Tibial nerve (tissue), 4 donors: ENCODE results near the gene ARAF. TPM values are rescaled to one million over a fixed set of nuclear protein-coding genes. Genes with fewer than 3 reads are reported as not detected.
A peak's percentile ranks its signal among the peaks of the same experiment; 100 is the strongest.

Source experiments
- DNase-seq, 2 donors: peaks; one replicate each; pipeline ENCODE4 v3.0.0-alpha.2; 2019; ENCODE audit warnings: low spot score in 2 of 2
- H3K27ac ChIP-seq, 4 donors: fragments of 200-600 bp; sonication (generic) in 3 of 4; one replicate each; pipeline ENCODE4 v1.5.1; 2017 to 2019; ENCODE audit warnings: mild to moderate bottlenecking in 1 of 4
- H3K27me3 ChIP-seq, 2 donors: fragments of 200-600 bp; sonication (generic) in 1 of 2; one replicate each; pipeline versions ENCODE4 v1.5.1 to v1.6.0; 2017 to 2019
- H3K36me3 ChIP-seq, 3 donors: fragments of 200-600 bp; sonication (generic); one replicate each; pipeline ENCODE4 v1.5.1; 2018 to 2019
- H3K4me1 ChIP-seq, 4 donors: fragments of 200-600 bp; sonication (generic) in 3 of 4; one replicate each; pipeline ENCODE4 v1.5.1; 2017 to 2019
- H3K4me3 ChIP-seq, 4 donors: fragments of 200-600 bp; sonication (generic) in 3 of 4; one replicate each; pipeline ENCODE4 v1.5.1; 2017 to 2019; ENCODE audit warnings: mild to moderate bottlenecking in 1 of 4, moderate library complexity in 1 of 4
- H3K9me3 ChIP-seq, 4 donors: fragments of 200-600 bp; sonication (generic) in 3 of 4; one replicate each; pipeline ENCODE4 v1.5.1; 2017 to 2019
- EP300 ChIP-seq, 2 donors: sonication (generic); formaldehyde crosslinking; IDR thresholded peaks; one replicate each; pipeline ENCODE4 v1.6.1; 2017; ENCODE audit warnings: antibody characterized with exemption in 2 of 2, mild to moderate bottlenecking in 1 of 2
- POLR2A ChIP-seq, 2 donors: fragments of 450-650 bp; IDR thresholded peaks; one replicate each; pipeline ENCODE4 v1.6.1; 2017; ENCODE audit warnings: antibody characterized with exemption in 2 of 2, mild to moderate bottlenecking in 2 of 2, moderate library complexity in 2 of 2
- WGBS, 2 donors: methylation state at CpG; one replicate each; pipeline ENCODE4 v1.1.5; 2018; 5-methylcytosine and 5-hydroxymethylcytosine counted together
- total RNA-seq, 4 donors: library from RNA; depleted of rRNA; stranded (reverse); fragments of >200 nt; gene quantifications; one replicate each; pipeline ENCODE4 v1.1.0, GENCODE V29; 2016
- TF ChIP-seq, protein P1 (sequence below), 5 experiments: fragments of 200-600 bp in 3 of 5; fragments of 450-650 bp in 2 of 5; sonication (generic) in 3 of 5; IDR thresholded peaks; one replicate each; pipeline ENCODE4 v1.5.1; 2016 to 2019; ENCODE audit warnings: antibody characterized with exemption in 5 of 5, mild to moderate bottlenecking in 3 of 5, moderate library complexity in 2 of 5

Gene ARAF
- total RNA-seq, 4 donors from 2014 or later = 34.1 to 61.2 (median 40.8) TPM

DNA sequence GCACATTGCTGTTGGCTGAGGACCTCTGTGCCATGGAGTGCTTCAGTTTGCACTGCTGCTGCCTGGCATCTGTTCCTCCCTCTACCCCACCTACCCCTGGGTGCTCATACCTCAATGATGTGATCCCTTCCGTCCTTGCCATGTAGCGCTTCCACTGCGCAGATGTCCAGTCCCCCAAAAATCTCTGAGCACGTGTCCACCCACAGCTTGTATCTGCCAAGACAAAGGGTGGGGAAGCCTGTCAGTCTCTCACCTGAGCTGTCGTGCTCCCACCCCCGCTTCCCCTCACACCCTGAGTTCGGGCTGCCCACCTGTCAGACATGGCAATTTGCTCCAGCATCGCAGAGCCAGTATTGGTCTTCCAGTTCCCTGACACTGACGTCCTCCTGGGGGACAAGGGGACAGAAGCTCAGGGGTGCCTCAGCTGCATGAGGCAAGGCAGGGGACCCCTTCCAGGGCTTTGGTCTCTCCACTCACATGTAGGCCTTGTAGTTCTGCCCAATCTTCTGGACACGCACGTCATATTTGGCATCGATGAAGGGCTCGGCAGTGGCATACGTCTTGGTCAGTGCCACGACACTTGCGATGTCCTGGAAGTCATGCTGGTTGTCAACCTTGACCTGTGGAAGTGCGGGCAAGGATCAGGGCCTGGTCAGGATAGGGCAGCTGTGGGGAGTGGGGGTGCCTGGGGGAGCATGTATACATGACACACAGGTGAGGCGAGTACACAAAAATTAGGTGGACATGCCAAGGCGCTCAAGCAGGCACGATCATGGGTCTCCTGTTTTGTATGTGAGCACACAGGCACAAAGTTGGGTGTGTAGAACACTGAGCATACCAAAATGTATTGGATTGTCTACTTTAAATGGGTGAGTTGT, 15.3 kb downstream of the ARAF start:
- Histone ChIP-seq H3K9me3 (no peaks in the 10 kb centered on the region), H3K27ac (no peak overlapping the region), H3K4me3 (no peak overlapping the region), H3K27me3 (no peaks in the 10 kb centered on the region), H3K4me1 (peaks cover 0 to 19% (median 0%) of the 10 kb centered on the region in 4 donors), H3K36me3 (peaks cover 0 to 8% (median 0%) of the 10 kb centered on the region in 3 donors)
- WGBS, 2 donors = 87 to 97% methylated on average over 12 to 20 of the region's 20 CpGs
- DNase-seq = no peak
- TF ChIP-seq EP300 (IDR thresholded peaks at IDR 0.05) (no peak), POLR2A (IDR thresholded peaks at IDR 0.05) (no peak)
- TF ChIP-seq, protein P1, sequence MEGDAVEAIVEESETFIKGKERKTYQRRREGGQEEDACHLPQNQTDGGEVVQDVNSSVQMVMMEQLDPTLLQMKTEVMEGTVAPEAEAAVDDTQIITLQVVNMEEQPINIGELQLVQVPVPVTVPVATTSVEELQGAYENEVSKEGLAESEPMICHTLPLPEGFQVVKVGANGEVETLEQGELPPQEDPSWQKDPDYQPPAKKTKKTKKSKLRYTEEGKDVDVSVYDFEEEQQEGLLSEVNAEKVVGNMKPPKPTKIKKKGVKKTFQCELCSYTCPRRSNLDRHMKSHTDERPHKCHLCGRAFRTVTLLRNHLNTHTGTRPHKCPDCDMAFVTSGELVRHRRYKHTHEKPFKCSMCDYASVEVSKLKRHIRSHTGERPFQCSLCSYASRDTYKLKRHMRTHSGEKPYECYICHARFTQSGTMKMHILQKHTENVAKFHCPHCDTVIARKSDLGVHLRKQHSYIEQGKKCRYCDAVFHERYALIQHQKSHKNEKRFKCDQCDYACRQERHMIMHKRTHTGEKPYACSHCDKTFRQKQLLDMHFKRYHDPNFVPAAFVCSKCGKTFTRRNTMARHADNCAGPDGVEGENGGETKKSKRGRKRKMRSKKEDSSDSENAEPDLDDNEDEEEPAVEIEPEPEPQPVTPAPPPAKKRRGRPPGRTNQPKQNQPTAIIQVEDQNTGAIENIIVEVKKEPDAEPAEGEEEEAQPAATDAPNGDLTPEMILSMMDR (IDR thresholded peaks at IDR 0.05) = no peak

DNA sequence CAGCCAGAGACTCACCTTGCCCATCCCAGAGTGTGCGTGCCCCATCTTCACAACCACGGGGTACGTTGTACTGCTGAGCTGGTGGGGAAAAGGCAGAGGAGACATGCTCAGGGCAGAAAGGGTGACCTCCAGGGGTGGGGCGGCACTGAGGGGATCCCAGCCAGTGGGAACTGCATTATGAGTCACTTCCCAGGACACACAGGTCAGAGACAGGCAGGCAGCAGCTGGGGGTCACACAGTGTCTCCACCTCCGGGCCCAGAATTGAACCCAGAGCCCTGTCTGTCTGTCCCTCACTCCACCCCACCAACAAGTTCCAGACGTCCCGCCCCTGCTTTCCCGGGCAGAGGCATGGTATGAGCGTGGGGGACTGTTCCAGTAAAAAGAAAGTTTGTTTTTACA, 16.4 kb downstream of the ARAF start:
- H3K9me3 ChIP-seq = no peaks in the 10 kb centered on the region

DNA sequence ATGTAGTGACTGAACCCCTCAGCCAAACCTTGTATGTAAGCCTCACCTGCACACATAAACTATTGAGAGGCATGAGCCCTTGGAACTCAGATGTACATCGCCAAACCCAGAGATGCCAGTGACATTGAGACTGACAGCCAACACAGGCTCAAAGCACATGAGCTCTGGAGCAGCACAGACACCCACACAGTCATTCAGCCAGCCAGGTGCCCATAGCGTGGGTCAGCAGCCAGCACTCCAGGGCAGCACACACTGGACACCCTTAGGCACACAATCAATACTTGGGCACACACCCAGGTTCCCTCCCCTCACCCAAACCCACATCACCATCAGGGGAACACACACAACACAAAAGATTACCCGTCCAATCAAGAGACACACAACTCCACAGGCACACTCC, 16.9 kb downstream of the ARAF start:
- Histone ChIP-seq H3K36me3 (no peaks in the 10 kb centered on the region), H3K27me3 (no peaks in the 10 kb centered on the region), H3K9me3 (no peaks in the 10 kb centered on the region), H3K4me3 (no peak overlapping the region), H3K4me1 (peaks cover 0 to 23% (median 0%) of the 10 kb centered on the region in 4 donors), H3K27ac (peak overlapping the region in 1 of 4 donors; percentile 33)
- 65% methylated on average over 3 of the region's 3 CpGs; no CpG with 5 or more reads in 1 of the 2 donors for WGBS, 2 donors
- DNase-seq = no peak
- TF ChIP-seq EP300 (IDR thresholded peaks at IDR 0.05) = no peak
- TF ChIP-seq POLR2A (IDR thresholded peaks at IDR 0.05) = no peak
- TF ChIP-seq, protein P1 (IDR thresholded peaks at IDR 0.05) = no peak

More for the DNA sequence above, 16.4 kb downstream of the ARAF start:
- no peaks in the 10 kb centered on the region for H3K27me3 ChIP-seq
- DNase-seq = no peak
- H3K36me3 ChIP-seq = no peaks in the 10 kb centered on the region
- WGBS, 2 donors = 8 to 67% methylated on average over 5 to 9 of the region's 9 CpGs
- TF ChIP-seq EP300 (IDR thresholded peaks at IDR 0.05) (no peak), POLR2A (IDR thresholded peaks at IDR 0.05) (no peak)
- TF ChIP-seq, protein P1 (IDR thresholded peaks at IDR 0.05) = no peak
- H3K4me3 ChIP-seq = no peak overlapping the region
- H3K4me1 ChIP-seq = peaks cover 0 to 24% (median 0%) of the 10 kb centered on the region in 4 donors
- peak overlapping the region in 1 of 4 donors; percentile 47 for H3K27ac ChIP-seq

DNA sequence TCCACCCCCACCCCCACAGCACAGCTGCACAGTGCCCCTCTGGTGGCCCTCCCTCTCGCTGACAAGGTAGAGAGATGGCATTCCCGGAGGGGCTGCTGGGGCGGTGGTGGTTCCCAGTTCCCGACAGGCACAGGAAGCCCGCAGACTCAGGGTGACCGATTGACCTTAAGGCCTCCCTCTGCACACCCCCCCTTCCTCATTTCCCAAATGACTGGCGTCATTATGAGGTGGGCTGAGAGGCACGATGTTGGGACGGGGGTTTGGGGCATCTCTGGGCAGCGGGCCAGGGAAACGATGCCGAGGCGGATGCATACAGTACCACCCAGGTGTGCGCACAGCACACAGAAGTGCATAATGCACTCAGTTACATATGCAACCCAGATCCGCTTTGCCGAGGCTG, 17.7 kb downstream of the ARAF start:
- no peak overlapping the region for H3K27ac ChIP-seq
- H3K9me3 ChIP-seq = no peaks in the 10 kb centered on the region
- H3K4me1 ChIP-seq = peaks cover 0 to 23% (median under 1%) of the 10 kb centered on the region in 4 donors
- H3K27me3 ChIP-seq = no peaks in the 10 kb centered on the region
- H3K4me3 ChIP-seq = no peak overlapping the region
- no peaks in the 10 kb centered on the region for H3K36me3 ChIP-seq
- WGBS, 2 donors = 41% methylated on average over 10 of the region's 16 CpGs; no CpG with 5 or more reads in 1 of the 2 donors
- no peak for DNase-seq
- TF ChIP-seq EP300 (IDR thresholded peaks at IDR 0.05) = no peak
- TF ChIP-seq, protein P1 (IDR thresholded peaks at IDR 0.05) = no peak
- no peak for TF ChIP-seq POLR2A (IDR thresholded peaks at IDR 0.05)

DNA sequence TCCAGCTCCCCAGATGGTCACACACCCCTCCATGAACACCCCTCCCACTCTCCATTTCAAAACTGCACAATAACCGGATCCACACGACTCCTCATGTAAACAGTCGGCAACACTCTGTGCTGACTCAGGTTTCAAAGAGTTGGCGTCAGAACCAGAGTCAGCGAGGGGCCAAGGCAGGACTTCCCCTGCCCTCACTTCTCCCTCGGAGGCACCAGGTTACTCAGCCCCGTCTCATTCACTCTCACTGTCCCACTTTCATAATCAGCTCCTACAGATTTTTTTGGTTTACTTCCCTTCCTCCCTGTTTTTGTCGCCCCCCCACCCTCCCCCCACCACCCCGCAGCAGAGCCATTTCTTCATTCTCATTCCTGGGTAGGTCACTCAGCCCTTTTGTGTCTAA, 18.5 kb downstream of the ARAF start:
- Histone ChIP-seq H3K36me3 (no peaks in the 10 kb centered on the region), H3K4me3 (no peak overlapping the region), H3K9me3 (no peaks in the 10 kb centered on the region), H3K27me3 (no peaks in the 10 kb centered on the region), H3K27ac (no peak overlapping the region), H3K4me1 (peaks cover 0 to 21% (median 2%) of the 10 kb centered on the region in 4 donors)
- no peak for DNase-seq
- TF ChIP-seq EP300 (IDR thresholded peaks at IDR 0.05) (peak in 1 of 2 donors; percentile 7), POLR2A (IDR thresholded peaks at IDR 0.05) (no peak)
- WGBS, 2 donors = 61 to 74% methylated on average over 9 of the region's 9 CpGs
